Eye (tissue), 1 donor: Measurements from ENCODE around the gene MUC16.

Source experiments
- DNase-seq: peaks from one replicate; pipeline ENCODE4 v3.0.0-alpha.2; 2015

The MUC16 gene

GRCh38 chr19:9008667-9009066 is 1.5 kb downstream of the MUC16 start:
- no peak for DNase-seq

- DNase-seq, result no peak
Observed at GRCh38 chr19:9000933-9001332, 9.3 kb downstream of the MUC16 start.

- DNase-seq, result no peak
Observed at GRCh38 chr19:8988204-8988603, 22.0 kb downstream of the MUC16 start.

- DNase-seq, result no peak
Observed at GRCh38 chr19:8986296-8986695, 23.9 kb downstream of the MUC16 start.

GRCh38 chr19:8973501-8974091 is 36.6 kb downstream of the MUC16 start:
- DNase-seq, result peak; percentile 17

- DNase-seq, result no peak
Observed at GRCh38 chr19:8965887-8966286, 44.3 kb downstream of the MUC16 start.
